Measurements from ENCODE around the gene BCL2L13.
"Not testable (repeated sequence)": the region's sequence is repeated elsewhere in the genome, so short reads cannot be mapped to it uniquely, and the experiment has no call there.

- not testable (repeated sequence) for TF ChIP-seq FOXA1 (IDR thresholded peaks at IDR 0.05); SP1 (IDR thresholded peaks at IDR 0.05); BHLHE40 (IDR thresholded peaks at IDR 0.05; ENCODE audit: borderline replicate concordance); CTBP1 (IDR thresholded peaks at IDR 0.05; ENCODE audit: borderline replicate concordance); ELF4 (IDR thresholded peaks at IDR 0.05); LEF1 (IDR thresholded peaks at IDR 0.05; ENCODE audit: borderline replicate concordance)
Observed at GRCh38 chr22:17698276-17698675, 59.7 kb downstream of the BCL2L13 start.

All from HEK293T (cell line).